Hepatocyte (in vitro differentiated cells): ENCODE results near the gene UBE2Q1.

Source experiments
- CTCF ChIP-seq: fragments of 200-600 bp; sonication (generic); IDR thresholded peaks from 2 replicates; pipeline ENCODE4 v1.5.1; 2016; ENCODE audit warnings: antibody characterized with exemption, mild to moderate bottlenecking; ENCODE audit not compliant: poor library complexity
- EZH2 ChIP-seq: fragments of 200-600 bp; sonication (generic); IDR thresholded peaks from 2 replicates; pipeline ENCODE4 v1.6.1; 2016; ENCODE audit warnings: antibody characterized with exemption, mild to moderate bottlenecking, borderline replicate concordance
- EZH2phosphoT487 ChIP-seq: fragments of 200-600 bp; sonication (generic); IDR thresholded peaks from one replicate; pipeline ENCODE4 v1.6.1; 2018; ENCODE audit warnings: antibody characterized with exemption, mild to moderate bottlenecking, low read depth, moderate library complexity; ENCODE audit not compliant: unreplicated experiment, severe bottlenecking

- TF ChIP-seq CTCF (no peak), EZH2phosphoT487 (no peak), EZH2 (no peak)
Observed at GRCh38 chr1:154591206-154591605, 32.7 kb upstream of the UBE2Q1 start.
